IMR-90 (cell line): Measurements from ENCODE around the gene TRMT2A.

ENCODE experiments used
- BHLHE40 ChIP-seq: fragments of 150-350 bp; IDR thresholded peaks from 2 replicates; pipeline ENCODE4 v1.6.1; 2016; ENCODE audit warnings: mild to moderate bottlenecking, low read depth, low read length
- POLR2A ChIP-seq: IDR thresholded peaks from 2 replicates; pipeline ENCODE4 v1.6.1; 2012; ENCODE audit warnings: mild to moderate bottlenecking, low read depth, low read length
- RAD21 ChIP-seq: IDR thresholded peaks from 2 replicates; pipeline ENCODE4 v1.6.1; 2012; ENCODE audit warnings: low read length, improper control_type of control experiment
- RFX5 ChIP-seq: IDR thresholded peaks from 2 replicates; pipeline ENCODE4 v1.8.0; 2012; ENCODE audit warnings: low read depth, mild to moderate bottlenecking, low read length, moderate library complexity
- SMC3 ChIP-seq: fragments of 150-350 bp; IDR thresholded peaks from 2 replicates; pipeline ENCODE4 v1.6.1; 2016; ENCODE audit warnings: low read depth, mild to moderate bottlenecking, antibody characterized with exemption, low read length, moderate library complexity
- TF ChIP-seq, protein P1 (sequence below): conservative IDR thresholded peaks from 2 replicates; pipeline ENCODE4 v1.5.1; 2012; ENCODE audit warnings: mild to moderate bottlenecking, low read depth, low read length, improper control_type of control experiment
- TF ChIP-seq, protein P2 (sequence below): fragments of 150-350 bp; IDR thresholded peaks from 2 replicates; pipeline ENCODE4 v1.6.1; 2017; ENCODE audit warnings: mild to moderate bottlenecking, antibody characterized with exemption, low read length, low read depth

DNA sequence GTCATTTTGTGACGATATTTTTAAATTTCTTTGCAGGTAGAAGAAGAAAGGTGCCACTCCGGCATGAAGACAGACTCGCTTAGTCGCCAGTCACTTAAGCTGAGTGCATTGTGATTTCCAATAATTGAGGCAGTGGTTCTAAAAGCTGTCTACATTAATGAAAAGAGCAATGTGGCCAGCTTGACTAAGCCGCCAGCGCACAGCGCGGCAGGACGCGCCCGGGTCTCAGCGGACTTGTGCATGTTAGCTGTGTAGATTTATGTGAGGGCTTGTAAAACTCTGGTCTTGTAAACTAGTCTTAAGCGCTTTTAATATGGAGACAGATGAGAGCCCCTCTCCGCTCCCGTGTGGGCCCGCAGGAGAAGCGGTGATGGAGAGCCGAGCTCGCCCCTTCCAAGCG, 31.4 kb downstream of the TRMT2A start:
- TF ChIP-seq, protein P1, sequence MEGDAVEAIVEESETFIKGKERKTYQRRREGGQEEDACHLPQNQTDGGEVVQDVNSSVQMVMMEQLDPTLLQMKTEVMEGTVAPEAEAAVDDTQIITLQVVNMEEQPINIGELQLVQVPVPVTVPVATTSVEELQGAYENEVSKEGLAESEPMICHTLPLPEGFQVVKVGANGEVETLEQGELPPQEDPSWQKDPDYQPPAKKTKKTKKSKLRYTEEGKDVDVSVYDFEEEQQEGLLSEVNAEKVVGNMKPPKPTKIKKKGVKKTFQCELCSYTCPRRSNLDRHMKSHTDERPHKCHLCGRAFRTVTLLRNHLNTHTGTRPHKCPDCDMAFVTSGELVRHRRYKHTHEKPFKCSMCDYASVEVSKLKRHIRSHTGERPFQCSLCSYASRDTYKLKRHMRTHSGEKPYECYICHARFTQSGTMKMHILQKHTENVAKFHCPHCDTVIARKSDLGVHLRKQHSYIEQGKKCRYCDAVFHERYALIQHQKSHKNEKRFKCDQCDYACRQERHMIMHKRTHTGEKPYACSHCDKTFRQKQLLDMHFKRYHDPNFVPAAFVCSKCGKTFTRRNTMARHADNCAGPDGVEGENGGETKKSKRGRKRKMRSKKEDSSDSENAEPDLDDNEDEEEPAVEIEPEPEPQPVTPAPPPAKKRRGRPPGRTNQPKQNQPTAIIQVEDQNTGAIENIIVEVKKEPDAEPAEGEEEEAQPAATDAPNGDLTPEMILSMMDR, result no peak
- no peak for TF ChIP-seq BHLHE40
- TF ChIP-seq POLR2A, result no peak
- TF ChIP-seq SMC3, result no peak
- TF ChIP-seq, protein P2, sequence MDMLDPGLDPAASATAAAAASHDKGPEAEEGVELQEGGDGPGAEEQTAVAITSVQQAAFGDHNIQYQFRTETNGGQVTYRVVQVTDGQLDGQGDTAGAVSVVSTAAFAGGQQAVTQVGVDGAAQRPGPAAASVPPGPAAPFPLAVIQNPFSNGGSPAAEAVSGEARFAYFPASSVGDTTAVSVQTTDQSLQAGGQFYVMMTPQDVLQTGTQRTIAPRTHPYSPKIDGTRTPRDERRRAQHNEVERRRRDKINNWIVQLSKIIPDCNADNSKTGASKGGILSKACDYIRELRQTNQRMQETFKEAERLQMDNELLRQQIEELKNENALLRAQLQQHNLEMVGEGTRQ, result no peak
- TF ChIP-seq RAD21, result no peak
- TF ChIP-seq RFX5, result no peak
